Measurements from ENCODE around the gene MEG3.
"Not testable (repeated sequence)": the region's sequence is repeated elsewhere in the genome, so short reads cannot be mapped to it uniquely, and the experiment has no call there.

Gene MEG3

DNA sequence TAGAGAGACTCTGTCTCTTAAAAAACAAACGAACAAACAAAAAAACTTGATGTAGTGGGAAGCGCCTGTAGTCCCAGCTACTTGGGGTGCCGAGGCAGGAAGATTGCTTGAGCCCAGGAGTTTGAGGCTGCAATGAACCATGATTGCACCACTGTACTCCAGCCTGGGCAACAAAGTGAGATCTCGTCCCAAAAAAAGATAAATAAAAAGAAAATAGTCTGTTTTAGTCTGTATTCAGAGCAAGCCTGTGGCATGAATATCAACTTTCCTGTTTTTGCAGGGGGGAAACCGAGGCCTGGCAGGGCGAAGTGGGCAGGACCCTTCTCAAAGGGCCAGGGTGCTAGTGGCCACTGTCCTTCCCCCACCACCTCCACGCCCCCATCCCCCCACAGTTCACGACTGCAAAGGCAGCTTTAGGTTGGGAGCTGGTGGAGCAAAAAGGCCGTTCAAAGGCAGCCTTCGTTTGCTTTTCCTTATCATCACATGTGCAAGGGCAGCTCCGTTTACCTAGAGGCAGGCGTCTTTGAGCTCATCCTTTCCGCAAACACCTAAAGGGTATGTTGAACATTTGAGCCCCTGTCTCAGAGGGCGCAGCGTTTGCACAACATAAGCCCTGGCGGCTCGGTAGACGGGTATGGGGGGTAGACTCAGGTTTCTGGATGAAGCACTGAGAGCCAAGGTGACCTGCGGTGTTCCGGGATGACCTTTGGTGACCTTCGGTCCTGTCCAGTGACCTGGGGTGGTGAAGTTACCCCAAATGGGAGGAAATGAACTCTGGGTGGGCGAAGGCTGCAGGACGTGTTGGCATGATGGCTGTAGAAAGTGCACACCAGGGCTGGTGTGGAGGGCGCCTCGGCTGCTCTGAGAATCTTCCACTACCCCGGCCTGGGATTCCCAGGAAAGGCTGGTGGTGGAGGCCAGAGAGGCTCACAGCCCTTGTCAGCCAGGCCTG, 8.7 kb upstream of the MEG3 start:
- DNase-seq = no peak

DNA sequence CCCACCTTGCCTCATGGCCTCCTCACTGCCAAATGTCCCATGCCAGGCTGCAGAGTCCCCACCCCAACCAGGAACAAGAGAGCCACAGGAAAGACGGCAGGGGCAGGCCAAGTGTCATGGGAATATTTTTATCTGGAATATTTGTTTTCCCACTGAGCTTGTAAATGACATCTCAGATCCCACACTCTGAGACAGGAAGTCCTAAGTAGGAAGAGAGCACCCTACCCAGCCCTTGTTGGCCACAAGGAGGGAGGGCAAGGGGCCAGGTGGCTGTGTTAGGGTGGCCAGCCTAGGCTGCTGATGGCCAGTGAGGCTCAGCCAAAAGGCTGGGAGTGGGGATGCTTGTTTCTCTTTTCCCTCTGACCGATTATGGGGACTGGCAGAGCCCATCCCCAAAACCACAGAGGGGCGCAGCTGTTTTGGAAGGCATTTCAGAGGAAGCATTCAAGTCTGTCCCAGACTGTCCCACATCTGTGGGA, 7.7 kb upstream of the MEG3 start:
- no peak for DNase-seq

DNA sequence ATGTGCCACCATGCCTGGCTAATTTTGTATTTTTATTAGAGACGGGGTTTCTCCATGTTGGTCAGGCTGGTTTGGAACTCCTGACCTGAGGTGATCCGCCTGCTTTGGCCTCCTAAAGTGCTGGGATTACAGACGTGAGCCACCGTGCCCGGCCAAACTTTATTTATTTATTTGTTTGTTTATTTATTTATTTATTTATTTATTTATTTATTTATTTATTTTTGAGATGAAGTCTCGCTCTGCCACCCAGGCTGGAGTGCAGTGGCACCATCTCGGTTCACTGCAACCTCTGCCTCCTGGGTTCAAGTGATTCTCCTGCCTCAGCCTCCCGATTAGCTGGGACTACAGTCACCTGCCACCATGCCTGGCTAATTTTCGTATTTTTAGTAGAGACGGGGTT, 7.0 kb upstream of the MEG3 start:
- not testable (repeated sequence) for DNase-seq

DNA sequence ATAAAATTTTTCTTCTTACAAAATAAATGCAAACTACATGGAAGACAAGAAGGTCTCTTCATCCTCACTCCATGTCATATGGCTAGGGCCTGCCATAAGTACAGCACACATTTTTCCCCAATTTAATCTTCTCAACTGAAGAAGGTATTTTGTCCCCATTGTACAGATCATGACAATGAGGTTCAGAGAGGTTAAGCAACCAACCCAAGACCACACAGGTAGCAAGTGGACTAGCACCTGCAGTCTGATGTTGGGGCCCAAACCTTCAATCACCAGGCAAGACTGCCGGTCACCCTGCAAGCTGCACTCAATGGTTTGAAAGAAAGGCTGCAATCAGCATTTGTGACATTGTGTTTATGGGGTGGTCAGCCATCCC, 6.5 kb upstream of the MEG3 start:
- no peak for DNase-seq

GRCh38 chr14:100819829-100820475, 6.0 kb upstream of the MEG3 start:
- no peak for DNase-seq

DNA sequence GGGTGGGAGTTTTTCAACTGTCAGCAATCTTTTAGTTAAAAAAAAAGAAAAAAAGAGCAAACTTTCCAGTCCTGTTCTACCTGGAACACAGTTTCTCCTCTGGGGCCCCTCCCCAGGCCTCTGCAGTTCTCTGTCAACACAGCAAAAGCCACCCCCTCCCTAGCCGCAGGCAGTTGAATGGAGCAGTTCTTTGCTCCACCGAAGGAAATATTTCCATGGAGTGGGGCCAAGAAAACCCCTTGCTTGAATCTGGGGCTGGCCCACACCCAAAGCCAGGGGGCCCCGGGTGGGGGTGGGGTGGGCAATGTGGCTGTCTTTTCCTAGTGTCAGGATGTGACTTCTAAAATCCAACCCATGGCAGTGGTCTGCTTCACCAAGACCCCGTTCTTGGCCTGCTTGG, 5.0 kb upstream of the MEG3 start:
- DNase-seq = no peak

DNA sequence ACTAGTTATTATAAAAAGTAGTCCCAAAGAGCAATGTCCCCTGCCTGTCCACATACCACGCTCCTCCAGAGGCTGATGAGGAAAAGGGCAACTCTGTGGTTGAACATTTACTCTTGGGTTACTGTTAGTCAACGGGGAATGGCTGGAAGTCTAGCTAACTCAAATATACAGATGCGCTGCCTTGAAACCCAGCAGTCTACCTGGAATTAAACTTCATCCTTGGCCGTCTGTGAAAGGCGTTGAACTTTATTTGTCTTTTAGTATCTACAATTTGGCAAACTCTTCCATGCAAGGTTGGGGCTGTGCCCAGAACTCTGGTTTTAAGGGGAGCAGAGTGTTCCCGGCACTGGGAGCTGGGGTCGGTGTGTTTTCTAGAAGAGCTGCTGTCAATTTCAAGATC, 3.9 kb upstream of the MEG3 start:
- DNase-seq = no peak

GRCh38 chr14:100822532-100823296, 3.2 kb upstream of the MEG3 start:
- no peak for DNase-seq

- DNase-seq = no peak
These were observed 2.4 kb upstream of the MEG3 start for GRCh38 chr14:100823413-100824080.

DNA sequence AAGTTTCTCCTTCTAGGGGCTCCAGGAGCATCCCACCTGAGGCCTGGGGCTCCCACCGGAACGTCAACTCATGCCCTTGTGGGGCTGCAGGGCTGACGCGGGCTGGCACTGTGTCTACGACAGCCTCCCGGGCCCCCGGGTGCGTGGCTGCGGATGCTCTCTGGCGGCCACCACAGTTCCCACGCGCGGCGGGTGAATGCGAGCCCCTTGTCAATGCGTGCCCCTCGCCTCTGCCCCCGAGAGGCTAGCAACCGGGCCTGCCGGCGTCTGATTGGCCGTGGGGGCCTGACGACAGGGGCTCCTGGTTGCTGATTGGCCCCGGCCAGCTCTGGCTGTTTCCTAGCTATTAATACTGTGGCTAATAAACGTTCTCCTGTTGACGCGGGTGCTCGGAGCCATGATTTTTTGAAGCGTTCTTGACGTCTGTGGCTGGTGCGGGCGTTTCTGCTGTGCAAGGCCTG, 1.8 kb upstream of the MEG3 start:
- no peak for DNase-seq

DNA sequence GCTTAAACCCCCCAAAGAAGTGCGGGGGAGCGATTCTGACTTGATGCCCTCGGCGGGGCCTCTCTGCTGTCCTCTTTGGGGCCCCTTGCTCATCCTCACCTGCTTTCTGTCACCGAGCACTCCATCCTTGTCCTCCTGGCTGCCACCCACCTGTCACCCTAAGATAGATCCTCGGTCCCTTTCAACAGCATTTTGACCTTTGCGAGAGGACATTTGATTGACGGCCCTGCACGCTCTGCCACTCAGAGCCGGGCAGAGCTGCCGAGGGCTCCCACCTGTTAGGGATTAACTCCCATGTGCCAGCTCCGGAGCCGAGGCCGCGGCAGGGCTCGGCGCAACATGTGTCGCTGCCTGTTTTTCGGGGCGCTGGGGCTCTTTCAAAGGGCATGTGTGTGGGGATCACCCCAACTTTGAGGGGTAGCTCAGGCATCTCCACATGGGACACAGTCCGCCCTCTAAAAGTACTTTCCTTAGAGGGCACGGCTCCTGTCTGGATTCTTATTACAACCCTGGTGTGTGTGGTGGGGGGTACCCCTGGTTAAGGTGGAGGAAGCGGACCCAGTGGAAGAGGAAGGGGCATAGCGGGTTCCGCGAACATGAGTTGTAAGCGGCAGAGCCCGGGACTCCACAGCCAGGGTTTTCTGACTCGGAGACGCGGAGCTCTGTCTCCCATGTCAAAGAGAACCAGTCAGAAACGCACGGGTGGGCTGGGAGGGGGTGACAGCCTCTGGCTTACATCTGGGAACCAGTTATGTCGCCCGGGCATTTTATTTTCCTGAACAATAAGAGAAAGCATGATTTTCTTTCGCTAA, 811 bp upstream of the MEG3 start:
- no peak for DNase-seq

DNA sequence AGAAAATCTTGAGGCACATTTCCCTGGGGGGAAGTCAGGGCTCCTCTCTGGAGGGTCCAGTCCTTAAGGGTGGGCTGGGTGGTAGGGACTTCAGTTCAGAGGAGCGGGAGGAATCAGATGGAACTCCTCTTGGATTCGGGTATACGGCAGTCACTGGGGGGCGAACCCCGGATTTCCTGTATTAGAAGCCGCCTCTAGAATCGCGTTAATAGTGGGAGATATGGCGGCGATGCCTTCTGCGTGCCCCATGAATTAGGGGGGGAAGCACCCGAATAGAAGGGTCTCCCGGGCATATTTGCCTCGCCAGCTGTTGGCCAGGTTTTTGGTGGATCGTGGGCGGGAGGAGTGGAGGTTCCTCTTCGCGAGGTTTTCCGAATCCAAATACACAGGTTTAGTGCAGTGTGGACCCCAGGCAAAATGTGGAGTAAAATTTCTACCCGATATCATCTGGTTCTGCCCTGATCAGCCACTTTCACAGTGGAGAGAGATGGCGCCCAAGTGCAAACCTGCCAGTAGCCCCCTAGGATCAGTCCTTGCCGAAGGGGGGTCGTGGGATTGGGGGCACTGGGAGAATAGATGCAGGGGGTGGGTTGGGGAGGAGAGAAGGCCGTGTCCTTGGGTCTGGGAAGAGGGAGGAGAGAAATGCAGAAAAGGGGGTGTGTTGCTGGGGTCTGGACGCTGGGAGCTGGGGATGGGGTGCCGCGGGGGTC, 628 bp downstream of the MEG3 start:
- DNase-seq = no peak

GRCh38 chr14:100827101-100828021, 1.4 kb downstream of the MEG3 start:
- no peak for DNase-seq

- no peak for DNase-seq
These were observed 2.3 kb downstream of the MEG3 start for GRCh38 chr14:100828031-100828769.

- DNase-seq = no peak
These were observed 4.8 kb downstream of the MEG3 start for GRCh38 chr14:100830681-100831080.

GRCh38 chr14:100832311-100832960, 6.5 kb downstream of the MEG3 start:
- no peak for DNase-seq

GRCh38 chr14:100834082-100834793, 8.3 kb downstream of the MEG3 start:
- no peak for DNase-seq

All from SHP77 treated with DMSO at 0.1 percent for 48 hours (cell line).